Body of pancreas (tissue), 4 donors: ENCODE results near the gene ELP6.

Experiments used
- POLR2A ChIP-seq, 3 donors: fragments of 450-650 bp; IDR thresholded peaks; one replicate each; pipeline ENCODE4 v1.6.1; 2016; ENCODE audit warnings: antibody characterized with exemption in 3 of 3, mild to moderate bottlenecking in 2 of 3
- TF ChIP-seq, protein P1 (sequence below), 7 experiments: fragments of 450-650 bp in 4 of 7; fragments of 200-600 bp in 3 of 7; sonication (generic) in 3 of 7; IDR thresholded peaks; one replicate each; pipeline ENCODE4 v1.5.1; 2016 to 2019; ENCODE audit warnings: antibody characterized with exemption in 7 of 7

DNA sequence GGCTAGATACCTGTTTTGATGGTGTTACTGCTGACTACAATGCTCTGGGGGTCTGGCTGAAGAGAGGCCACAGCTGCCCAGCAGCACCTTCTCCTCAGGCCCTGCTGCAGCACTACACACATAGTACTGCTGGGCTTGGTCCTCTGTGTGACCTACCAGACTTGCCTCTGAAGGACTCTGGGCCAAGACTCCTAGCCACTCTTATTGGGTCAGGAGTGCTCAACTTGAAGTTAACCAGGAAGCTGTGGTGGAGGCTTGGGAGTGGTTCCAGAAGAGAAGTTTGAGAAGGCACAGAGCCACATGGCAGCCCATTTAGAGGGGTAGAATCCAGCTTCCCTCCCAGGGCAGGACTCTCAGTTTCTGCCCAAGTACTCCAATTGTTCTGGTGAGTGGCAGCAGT, 16.6 kb downstream of the ELP6 start:
- TF ChIP-seq, protein P1, sequence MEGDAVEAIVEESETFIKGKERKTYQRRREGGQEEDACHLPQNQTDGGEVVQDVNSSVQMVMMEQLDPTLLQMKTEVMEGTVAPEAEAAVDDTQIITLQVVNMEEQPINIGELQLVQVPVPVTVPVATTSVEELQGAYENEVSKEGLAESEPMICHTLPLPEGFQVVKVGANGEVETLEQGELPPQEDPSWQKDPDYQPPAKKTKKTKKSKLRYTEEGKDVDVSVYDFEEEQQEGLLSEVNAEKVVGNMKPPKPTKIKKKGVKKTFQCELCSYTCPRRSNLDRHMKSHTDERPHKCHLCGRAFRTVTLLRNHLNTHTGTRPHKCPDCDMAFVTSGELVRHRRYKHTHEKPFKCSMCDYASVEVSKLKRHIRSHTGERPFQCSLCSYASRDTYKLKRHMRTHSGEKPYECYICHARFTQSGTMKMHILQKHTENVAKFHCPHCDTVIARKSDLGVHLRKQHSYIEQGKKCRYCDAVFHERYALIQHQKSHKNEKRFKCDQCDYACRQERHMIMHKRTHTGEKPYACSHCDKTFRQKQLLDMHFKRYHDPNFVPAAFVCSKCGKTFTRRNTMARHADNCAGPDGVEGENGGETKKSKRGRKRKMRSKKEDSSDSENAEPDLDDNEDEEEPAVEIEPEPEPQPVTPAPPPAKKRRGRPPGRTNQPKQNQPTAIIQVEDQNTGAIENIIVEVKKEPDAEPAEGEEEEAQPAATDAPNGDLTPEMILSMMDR (IDR thresholded peaks at IDR 0.05): no peak
- no peak for TF ChIP-seq POLR2A (IDR thresholded peaks at IDR 0.05)
